Small intestine (tissue), 7 donors: ENCODE results near the gene TPT1. TPM values are rescaled to one million over a fixed set of nuclear protein-coding genes. Genes with fewer than 3 reads are reported as not detected.

Experiments
- DNase-seq, 2 donors: peaks; one replicate each; pipeline versions ENCODE4 v3.0.0 to v3.0.0-alpha.2; 2013
- FAIRE-seq: peaks from 2 replicates; lab custom pipeline; 2012; peaks lifted over from hg19 to GRCh38; lab: Jason Lieb, UNC
- H3K27ac ChIP-seq, 3 donors: one replicate each; pipeline ENCODE4 v1.5.1; 2013; ENCODE audit warnings: low read length in 2 of 3, mild to moderate bottlenecking in 2 of 3, control low read depth in 1 of 3, inconsistent platforms in 1 of 3, low read depth in 1 of 3, moderate library complexity in 1 of 3
- H3K27me3 ChIP-seq, 3 donors: one replicate each; pipeline ENCODE4 v1.6.1; 2013; ENCODE audit warnings: low read length in 3 of 3, inconsistent platforms in 1 of 3; ENCODE audit not compliant: control insufficient read depth in 3 of 3, insufficient read depth in 3 of 3
- H3K36me3 ChIP-seq, 3 donors: one replicate each; pipeline ENCODE4 v1.6.1; 2013; ENCODE audit warnings: low read length in 3 of 3, inconsistent platforms in 1 of 3, low read depth in 1 of 3, mild to moderate bottlenecking in 1 of 3, moderate library complexity in 1 of 3; ENCODE audit not compliant: control insufficient read depth in 3 of 3, insufficient read depth in 2 of 3
- H3K4me1 ChIP-seq, 3 donors: one replicate each; pipeline ENCODE4 v1.6.1; 2013; ENCODE audit warnings: low read length in 2 of 3, inconsistent platforms in 1 of 3, low read depth in 1 of 3, mild to moderate bottlenecking in 1 of 3, moderate library complexity in 1 of 3; ENCODE audit not compliant: control insufficient read depth in 3 of 3, insufficient read depth in 2 of 3
- H3K4me3 ChIP-seq, 3 donors: one replicate each; pipeline ENCODE4 v1.5.1; 2013; ENCODE audit warnings: low read length in 3 of 3, control low read depth in 1 of 3, inconsistent platforms in 1 of 3, low read depth in 1 of 3, mild to moderate bottlenecking in 1 of 3, moderate library complexity in 1 of 3
- H3K9me3 ChIP-seq, 2 donors: one replicate each; pipeline ENCODE4 v1.6.1; 2013; ENCODE audit warnings: low read depth in 1 of 2, low read length in 1 of 2; ENCODE audit not compliant: control insufficient read depth in 2 of 2, insufficient read depth in 1 of 2
- WGBS, 3 donors: extraction: QIAGEN DNeasy Blood & Tissue Kit; methylation state at CpG; one replicate each; pipeline ENCODE4 v1.1.7; 2013; 5-methylcytosine and 5-hydroxymethylcytosine counted together
- polyA plus RNA-seq, 4 donors: library from polyadenylated mRNA; stranded (reverse) in 3 of 4; unstranded in 1 of 4; fragments of 200-250 nt in 3 of 4; fragments of 120-200 nt in 1 of 4; gene quantifications; one replicate each; pipeline versions ENCODE4 v1.2.1 to v1.2.3, GENCODE V29; 2013
- donor health status: healthy with polysubstance abuse.
- donor health status: control.
- donor health status: control.
- donor health status: Bipolar disorder and iron deficiency.
- donor health status: healthy.

TPT1 gene
- polyA plus RNA-seq, 4 donors, result 7,740 to 12,612 (median 10,208) TPM

DNA sequence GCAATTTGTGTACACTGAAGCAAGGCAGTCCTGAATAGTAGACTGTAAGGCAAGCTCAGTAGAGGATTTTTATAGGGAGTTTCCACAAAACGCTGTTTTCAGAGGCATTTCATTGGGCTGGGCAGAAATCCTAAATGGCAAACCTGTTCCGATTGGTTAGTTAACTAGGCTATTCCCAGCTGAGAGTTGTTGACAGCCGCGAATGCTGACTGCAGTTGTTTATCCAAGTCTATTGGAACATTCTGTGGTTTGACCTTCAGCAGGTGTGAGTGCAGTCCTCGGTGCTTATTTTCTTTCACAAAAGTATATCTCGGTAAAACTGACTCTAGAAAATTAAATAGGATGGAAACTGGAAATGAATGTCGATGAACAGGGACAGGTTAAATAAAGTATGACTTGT lies 45.4 kb downstream of the TPT1 start:
- no peak for DNase-seq
- no peaks in the 10 kb centered on the region for H3K9me3 ChIP-seq
- no peaks in the 10 kb centered on the region for H3K36me3 ChIP-seq
- WGBS, 3 donors, result 66 to 84% (median 77%) methylated on average over 7 of the region's 7 CpGs
- H3K27me3 ChIP-seq, result peaks cover 0 to 7% (median 0%) of the 10 kb centered on the region in 3 donors
- no peak for FAIRE-seq
- H3K4me1 ChIP-seq, result no peaks in the 10 kb centered on the region
- H3K27ac ChIP-seq, result no peak overlapping the region
- H3K4me3 ChIP-seq, result no peak overlapping the region

DNA sequence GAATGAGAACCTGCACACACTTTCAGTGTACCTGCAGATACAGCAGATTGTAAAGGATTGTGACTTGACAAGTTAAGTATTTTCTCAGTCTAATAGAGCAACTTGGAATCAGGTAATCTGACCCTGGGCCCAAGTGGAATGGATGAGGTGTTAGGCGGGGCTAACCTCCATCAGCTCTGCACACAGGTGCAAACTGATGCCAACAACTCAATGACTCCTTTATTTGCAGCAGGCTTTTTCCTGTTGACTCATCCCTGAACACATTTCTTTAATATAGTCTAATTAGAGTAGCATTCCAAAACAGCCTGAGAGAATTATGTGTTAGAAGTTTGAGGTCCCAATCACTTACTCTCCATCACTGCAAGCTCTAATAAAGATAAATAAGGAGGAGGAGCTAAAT lies 48.8 kb downstream of the TPT1 start:
- no peak for FAIRE-seq

GRCh38 chr13:45289936-45290563 lies 50.9 kb downstream of the TPT1 start:
- 92 to 94% (median 93%) methylated on average over 3 of the region's 3 CpGs for WGBS, 3 donors
- no peak for FAIRE-seq
- Histone ChIP-seq H3K36me3 (peaks cover 0 to 15% (median 3%) of the 10 kb centered on the region in 3 donors), H3K4me1 (no peaks in the 10 kb centered on the region), H3K9me3 (no peaks in the 10 kb centered on the region), H3K27me3 (no peaks in the 10 kb centered on the region), H3K4me3 (no peak overlapping the region), H3K27ac (no peak overlapping the region)
- no peak for DNase-seq

More for the DNA sequence above, 48.8 kb downstream of the TPT1 start:
- Histone ChIP-seq H3K9me3 (no peaks in the 10 kb centered on the region), H3K4me1 (no peaks in the 10 kb centered on the region), H3K27me3 (no peaks in the 10 kb centered on the region), H3K27ac (no peak overlapping the region), H3K4me3 (no peak overlapping the region), H3K36me3 (peaks cover 0 to 10% (median 0%) of the 10 kb centered on the region in 3 donors)
- 52 to 82% (median 57%) methylated on average over 1 of the region's 1 CpG for WGBS, 3 donors
- no peak for DNase-seq

Other genes starting within 250 kb of the TPT1 start
- gene GTF2F2, start 220.7 kb downstream of the TPT1 start, polyA plus RNA-seq, result 10 to 100 TPM; 11.6 to 18.9 (median 15.8) TPM
- under 1 TPM in 2 of 4 donors, not detected in 2; 0.03 to 0.07 TPM for gene KCTD4, start 140.1 kb downstream of the TPT1 start, polyA plus RNA-seq
- gene SLC25A30, start 77.2 kb upstream of the TPT1 start, polyA plus RNA-seq, result 1 to 10 TPM; 2.4 to 6.9 (median 4.5) TPM
- gene COG3, start 123.8 kb upstream of the TPT1 start, polyA plus RNA-seq, result 10 to 100 TPM; 15.9 to 29.4 (median 22.3) TPM